HL-60 (cell line): ENCODE data around the gene MNS1.

Experiments used
- GABPA ChIP-seq: IDR thresholded peaks from 2 replicates; pipeline ENCODE4 v1.6.1; 2012; ENCODE audit warnings: low read depth
- POLR2AphosphoS5 ChIP-seq: IDR thresholded peaks from 2 replicates; pipeline ENCODE4 v1.6.1; 2012; ENCODE audit warnings: low read depth
- SPI1 ChIP-seq: IDR thresholded peaks from 2 replicates; pipeline ENCODE4 v1.6.1; 2012; ENCODE audit warnings: low read depth, mild to moderate bottlenecking, borderline replicate concordance
- TF ChIP-seq, protein P1 (sequence below): IDR thresholded peaks from one replicate; pipeline ENCODE4 v1.5.1; 2011; ENCODE audit warnings: low read length, control low read depth, inconsistent platforms; ENCODE audit not compliant: insufficient read depth

DNA sequence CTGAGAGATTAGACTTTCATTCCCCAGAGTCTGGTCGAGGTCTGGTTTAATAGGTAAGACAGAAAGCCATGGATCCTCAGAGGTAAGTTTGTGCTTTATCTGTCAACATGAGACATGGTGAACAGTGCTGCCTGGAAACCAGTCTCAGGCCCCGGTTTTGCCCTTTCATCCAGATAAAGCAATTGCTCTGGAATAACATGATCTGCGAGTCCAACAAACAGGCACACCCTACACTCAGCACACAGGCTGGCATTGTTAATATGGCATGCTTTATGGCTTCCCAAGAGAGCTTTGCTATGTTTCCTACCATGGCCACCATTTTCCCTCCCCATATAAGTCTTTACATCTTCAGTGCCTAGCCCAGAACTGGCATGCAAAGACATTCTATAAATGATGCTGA, 30.1 kb upstream of the MNS1 start:
- TF ChIP-seq GABPA (no peak), POLR2AphosphoS5 (no peak), SPI1 (no peak)
- TF ChIP-seq, protein P1, sequence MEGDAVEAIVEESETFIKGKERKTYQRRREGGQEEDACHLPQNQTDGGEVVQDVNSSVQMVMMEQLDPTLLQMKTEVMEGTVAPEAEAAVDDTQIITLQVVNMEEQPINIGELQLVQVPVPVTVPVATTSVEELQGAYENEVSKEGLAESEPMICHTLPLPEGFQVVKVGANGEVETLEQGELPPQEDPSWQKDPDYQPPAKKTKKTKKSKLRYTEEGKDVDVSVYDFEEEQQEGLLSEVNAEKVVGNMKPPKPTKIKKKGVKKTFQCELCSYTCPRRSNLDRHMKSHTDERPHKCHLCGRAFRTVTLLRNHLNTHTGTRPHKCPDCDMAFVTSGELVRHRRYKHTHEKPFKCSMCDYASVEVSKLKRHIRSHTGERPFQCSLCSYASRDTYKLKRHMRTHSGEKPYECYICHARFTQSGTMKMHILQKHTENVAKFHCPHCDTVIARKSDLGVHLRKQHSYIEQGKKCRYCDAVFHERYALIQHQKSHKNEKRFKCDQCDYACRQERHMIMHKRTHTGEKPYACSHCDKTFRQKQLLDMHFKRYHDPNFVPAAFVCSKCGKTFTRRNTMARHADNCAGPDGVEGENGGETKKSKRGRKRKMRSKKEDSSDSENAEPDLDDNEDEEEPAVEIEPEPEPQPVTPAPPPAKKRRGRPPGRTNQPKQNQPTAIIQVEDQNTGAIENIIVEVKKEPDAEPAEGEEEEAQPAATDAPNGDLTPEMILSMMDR = no peak
